ENCODE measurements around the gene DNAJC22.
"Not testable (repeated sequence)": the region's sequence is repeated elsewhere in the genome, so short reads cannot be mapped to it uniquely, and the experiment has no call there.

DNAJC22 gene

GRCh38 chr12:49375406-49375805 is 28.7 kb downstream of the DNAJC22 start:
- DNase-seq, result no peak

- no peak for DNase-seq
Observed at GRCh38 chr12:49377386-49377785, 30.7 kb downstream of the DNAJC22 start.

- not testable (repeated sequence) for DNase-seq
Observed at GRCh38 chr12:49380184-49380583, 33.5 kb downstream of the DNAJC22 start.

DNA sequence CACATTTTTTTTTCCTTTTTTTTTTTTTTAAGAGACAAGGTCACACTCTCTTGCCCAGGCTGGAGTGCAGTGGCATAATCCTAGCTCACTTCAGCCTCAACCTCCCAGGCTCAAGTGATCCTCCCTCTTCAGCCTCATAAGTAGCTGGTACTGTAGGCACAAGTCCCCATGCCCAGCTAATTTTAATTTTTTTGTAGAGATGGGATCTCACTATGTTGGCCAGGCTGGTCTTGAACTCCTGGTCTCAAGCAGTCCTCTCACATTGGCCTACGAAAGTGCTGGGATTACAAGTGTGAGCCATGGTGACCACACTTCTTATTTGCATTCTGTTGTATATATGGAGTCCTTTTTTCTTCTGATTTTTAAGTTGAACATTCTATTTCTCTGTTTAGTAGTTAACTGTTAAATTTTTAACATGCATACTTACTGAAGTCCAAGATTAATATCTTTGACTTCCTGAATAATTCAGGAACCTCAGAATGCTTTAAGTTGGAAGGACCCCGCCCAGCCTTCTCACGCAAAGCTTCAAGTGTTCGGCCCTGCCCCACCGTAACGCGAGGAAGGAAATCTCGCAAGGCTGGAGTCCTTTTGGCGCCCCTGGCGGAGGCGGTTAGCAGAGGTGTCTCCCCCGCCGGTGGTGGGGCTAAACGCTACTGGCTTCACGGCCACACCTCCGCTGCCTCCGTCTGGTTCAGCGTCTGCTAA is 42.1 kb downstream of the DNAJC22 start:
- peak in 1 of 14 donors; percentile 1 for DNase-seq

GRCh38 chr12:49389387-49389703 is 42.7 kb downstream of the DNAJC22 start:
- DNase-seq, result no peak

GRCh38 chr12:49397000-49397399 is 50.3 kb downstream of the DNAJC22 start:
- no peak for DNase-seq

GRCh38 chr12:49400304-49400703 is 53.6 kb downstream of the DNAJC22 start:
- no peak for DNase-seq
